ENCODE data around the gene FTH1.

The FTH1 gene

GRCh38 chr11:62012832-62013461 lies 45.5 kb upstream of the FTH1 start:
- no peaks in the 10 kb centered on the region; the same call in 1 of the 2 replicates for H3K36me3 ChIP-seq (ENCODE audit: insufficient read depth, low read length)
- H3K79me2 ChIP-seq (ENCODE audit: insufficient read depth, low read length), result no peaks in the 10 kb centered on the region
- H3K9ac ChIP-seq (ENCODE audit: low read length), result no peak overlapping the region
- H2AFZ ChIP-seq (ENCODE audit: low read length), result no peak overlapping the region
- TF ChIP-seq EZH2 (IDR thresholded peaks at IDR 0.05; ENCODE audit: borderline replicate concordance, low read length) (no peak), CTCF (IDR thresholded peaks at IDR 0.05; ENCODE audit: low read length) (no peak)
- no peaks in the 10 kb centered on the region for H3K4me1 ChIP-seq (ENCODE audit: insufficient read depth, low read length, severe bottlenecking)
- H3K9me2 ChIP-seq (ENCODE audit: low read depth, low read length), result no peaks in the 10 kb centered on the region
- no peak overlapping the region for H3K27ac ChIP-seq (ENCODE audit: low read depth, low read length, poor library complexity, severe bottlenecking)
- no peaks in the 10 kb centered on the region for H3F3A ChIP-seq (ENCODE audit: insufficient read depth, low read length)
- H3K27me3 ChIP-seq (ENCODE audit: insufficient read depth, low read length), result peaks cover 4% of the 10 kb centered on the region; the same call in 1 of the 2 replicates
- H4K20me1 ChIP-seq (ENCODE audit: insufficient read depth, low read length), result no peaks in the 10 kb centered on the region
- H3K9me3 ChIP-seq (ENCODE audit: low read length), result no peaks in the 10 kb centered on the region
- H3K4me2 ChIP-seq (ENCODE audit: low read length), result no peak overlapping the region
- H3K4me3 ChIP-seq (ENCODE audit: low read depth, low read length, poor library complexity, severe bottlenecking), result no peak overlapping the region

- no peak overlapping the region for H3K9ac ChIP-seq (ENCODE audit: low read length)
- H3K4me1 ChIP-seq (ENCODE audit: insufficient read depth, low read length, severe bottlenecking), result no peaks in the 10 kb centered on the region
- H3K9me3 ChIP-seq (ENCODE audit: low read length), result no peaks in the 10 kb centered on the region
- no peaks in the 10 kb centered on the region for H3K9me2 ChIP-seq (ENCODE audit: low read depth, low read length)
- H3K27ac ChIP-seq (ENCODE audit: low read depth, low read length, poor library complexity, severe bottlenecking), result no peak overlapping the region
- H4K20me1 ChIP-seq (ENCODE audit: insufficient read depth, low read length), result no peaks in the 10 kb centered on the region
- no peak overlapping the region for H2AFZ ChIP-seq (ENCODE audit: low read length)
- no peak overlapping the region for H3K4me3 ChIP-seq (ENCODE audit: low read depth, low read length, poor library complexity, severe bottlenecking)
- no peaks in the 10 kb centered on the region for H3F3A ChIP-seq (ENCODE audit: insufficient read depth, low read length)
- no peaks in the 10 kb centered on the region for H3K79me2 ChIP-seq (ENCODE audit: insufficient read depth, low read length)
- no peak overlapping the region for H3K4me2 ChIP-seq (ENCODE audit: low read length)
- H3K27me3 ChIP-seq (ENCODE audit: insufficient read depth, low read length), result peaks cover 4% of the 10 kb centered on the region; the same call in 1 of the 2 replicates
- H3K36me3 ChIP-seq (ENCODE audit: insufficient read depth, low read length), result no peaks in the 10 kb centered on the region; the same call in 1 of the 2 replicates
- TF ChIP-seq CTCF (IDR thresholded peaks at IDR 0.05; ENCODE audit: low read length), result no peak
- TF ChIP-seq EZH2 (IDR thresholded peaks at IDR 0.05; ENCODE audit: borderline replicate concordance, low read length), result no peak
Measured at GRCh38 chr11:62012451-62012831, 45.0 kb upstream of the FTH1 start.

GRCh38 chr11:62011881-62012280 lies 44.4 kb upstream of the FTH1 start:
- no peaks in the 10 kb centered on the region for H3K79me2 ChIP-seq (ENCODE audit: insufficient read depth, low read length)
- H3K4me1 ChIP-seq (ENCODE audit: insufficient read depth, low read length, severe bottlenecking), result no peaks in the 10 kb centered on the region
- TF ChIP-seq CTCF (IDR thresholded peaks at IDR 0.05; ENCODE audit: low read length), result no peak
- no peak for TF ChIP-seq EZH2 (IDR thresholded peaks at IDR 0.05; ENCODE audit: borderline replicate concordance, low read length)
- H3K9ac ChIP-seq (ENCODE audit: low read length), result no peak overlapping the region
- H3K27ac ChIP-seq (ENCODE audit: low read depth, low read length, poor library complexity, severe bottlenecking), result no peak overlapping the region
- H4K20me1 ChIP-seq (ENCODE audit: insufficient read depth, low read length), result no peaks in the 10 kb centered on the region
- no peak overlapping the region for H3K4me3 ChIP-seq (ENCODE audit: low read depth, low read length, poor library complexity, severe bottlenecking)
- no peak overlapping the region for H2AFZ ChIP-seq (ENCODE audit: low read length)
- H3K36me3 ChIP-seq (ENCODE audit: insufficient read depth, low read length), result no peaks in the 10 kb centered on the region; the same call in 1 of the 2 replicates
- H3K9me3 ChIP-seq (ENCODE audit: low read length), result no peaks in the 10 kb centered on the region
- peaks cover 4% of the 10 kb centered on the region; the same call in 1 of the 2 replicates for H3K27me3 ChIP-seq (ENCODE audit: insufficient read depth, low read length)
- no peaks in the 10 kb centered on the region for H3K9me2 ChIP-seq (ENCODE audit: low read depth, low read length)
- H3F3A ChIP-seq (ENCODE audit: insufficient read depth, low read length), result no peaks in the 10 kb centered on the region
- no peak overlapping the region for H3K4me2 ChIP-seq (ENCODE audit: low read length)
